Naive thymus-derived CD8-positive, alpha-beta T cell (primary cell): ENCODE data around the gene SAXO2. TPM values are rescaled to one million over a fixed set of nuclear protein-coding genes. Genes with fewer than 3 reads are reported as not detected.
A peak's percentile ranks its signal among the peaks of the same experiment; 100 is the strongest.
"Not testable (repeated sequence)": the region's sequence is repeated elsewhere in the genome, so short reads cannot be mapped to it uniquely, and the experiment has no call there.

Experiments used
- ATAC-seq, 2 donors: fragments of 150-1000 bp; cut with Tn5 transposase in 1 of 2; sonication (Bioruptor Pico), chemical (Tn5 transposase) in 1 of 2; 1 replicate in 1 of 2; 2 replicates in 1 of 2; pipeline ENCODE4 v1.10.0; 2021; ENCODE audit warnings: mild to moderate bottlenecking in 2 of 2, moderate library complexity in 2 of 2
- POLR2A ChIA-PET: fragments of 350-600 bp; sonication (Branson Sonifier 250); formaldehyde crosslinking; loops from one replicate; lab custom pipeline; 2021; ENCODE audit warnings: antibody characterized with exemption; lab: Charles Lee
- DNase-seq, 10 donors: peaks; one replicate each; pipeline versions ENCODE4 v3.0.0 to v3.0.0-alpha.2; 2020 to 2022
- H3K27ac Mint-ChIP-seq, 10 donors: one replicate each; pipeline ENCODE4 v1.8.0; 2020 to 2022; ENCODE audit warnings: mild to moderate bottlenecking in 10 of 10, mixed read lengths in 10 of 10, moderate library complexity in 4 of 10, inconsistent platforms in 1 of 10
- H3K27me3 Mint-ChIP-seq, 5 donors: one replicate each; pipeline ENCODE4 v1.8.0; 2021 to 2022; ENCODE audit warnings: mixed read lengths in 5 of 5
- H3K36me3 Mint-ChIP-seq, 3 donors: one replicate each; pipeline ENCODE4 v1.8.0; 2020 to 2022; ENCODE audit warnings: mixed read lengths in 3 of 3, mild to moderate bottlenecking in 2 of 3, inconsistent platforms in 1 of 3
- H3K4me1 Mint-ChIP-seq, 4 donors: one replicate each; pipeline ENCODE4 v1.8.0; 2021 to 2022; ENCODE audit warnings: mixed read lengths in 4 of 4
- H3K4me3 Mint-ChIP-seq, 10 donors: one replicate each; pipeline ENCODE4 v1.8.0; 2020 to 2022; ENCODE audit warnings: mild to moderate bottlenecking in 10 of 10, mixed read lengths in 10 of 10, moderate library complexity in 6 of 10, inconsistent platforms in 1 of 10
- H3K9me3 Mint-ChIP-seq, 9 donors: one replicate each; pipeline ENCODE4 v1.8.0; 2020 to 2022; ENCODE audit warnings: mixed read lengths in 9 of 9, mild to moderate bottlenecking in 3 of 9, inconsistent platforms in 1 of 9, moderate library complexity in 1 of 9
- polyA plus RNA-seq, 3 donors: library from polyadenylated mRNA; unstranded; fragments of 300-500 nt; fragmentation: Illumina TruSeq; gene quantifications; one replicate each; pipeline ENCODE4 v1.2.3, GENCODE V29; 2021
- total RNA-seq, 8 experiments: library from RNA in 2 of 8; stranded (reverse) in 2 of 8; gene quantifications; one replicate each; pipeline ENCODE4 v1.2.3 and lab custom pipeline; 2021 to 2026

SAXO2 gene
- total and polyA plus RNA-seq, 5 experiments from 2014 or later = 2.1 to 5.1 (median 3.0) TPM; not detected in 1

DNA sequence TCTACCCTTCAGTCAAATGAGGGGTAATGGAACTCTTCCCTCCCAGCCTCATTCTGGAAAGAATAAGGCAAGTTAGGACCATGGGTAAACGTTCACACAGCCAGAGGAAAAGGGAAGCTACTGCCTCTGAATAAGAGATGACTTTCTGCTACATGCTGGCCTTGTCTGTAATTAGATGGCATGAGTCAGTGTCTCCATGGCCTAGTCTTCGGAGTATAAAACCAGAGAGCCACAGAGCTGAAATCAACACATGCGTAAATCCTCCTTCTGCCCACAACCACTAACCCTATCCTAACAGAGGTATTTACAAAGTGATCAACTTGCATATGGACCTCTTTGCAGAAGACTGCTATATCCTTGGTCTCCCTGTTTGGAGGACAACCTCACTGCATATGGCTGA is 14.4 kb upstream of the SAXO2 start:
- H3K36me3 Mint-ChIP-seq = peaks cover 4 to 68% (median 16%) of the 10 kb centered on the region in 3 donors
- DNase-seq, POLR2A ChIA-PET, H3K4me3 Mint-ChIP-seq, H3K27ac Mint-ChIP-seq, H3K9me3 Mint-ChIP-seq, ATAC-seq, H3K27me3 Mint-ChIP-seq: not testable (repeated sequence)
- peaks cover 6 to 16% (median 8%) of the 10 kb centered on the region in 4 donors for H3K4me1 Mint-ChIP-seq

DNA sequence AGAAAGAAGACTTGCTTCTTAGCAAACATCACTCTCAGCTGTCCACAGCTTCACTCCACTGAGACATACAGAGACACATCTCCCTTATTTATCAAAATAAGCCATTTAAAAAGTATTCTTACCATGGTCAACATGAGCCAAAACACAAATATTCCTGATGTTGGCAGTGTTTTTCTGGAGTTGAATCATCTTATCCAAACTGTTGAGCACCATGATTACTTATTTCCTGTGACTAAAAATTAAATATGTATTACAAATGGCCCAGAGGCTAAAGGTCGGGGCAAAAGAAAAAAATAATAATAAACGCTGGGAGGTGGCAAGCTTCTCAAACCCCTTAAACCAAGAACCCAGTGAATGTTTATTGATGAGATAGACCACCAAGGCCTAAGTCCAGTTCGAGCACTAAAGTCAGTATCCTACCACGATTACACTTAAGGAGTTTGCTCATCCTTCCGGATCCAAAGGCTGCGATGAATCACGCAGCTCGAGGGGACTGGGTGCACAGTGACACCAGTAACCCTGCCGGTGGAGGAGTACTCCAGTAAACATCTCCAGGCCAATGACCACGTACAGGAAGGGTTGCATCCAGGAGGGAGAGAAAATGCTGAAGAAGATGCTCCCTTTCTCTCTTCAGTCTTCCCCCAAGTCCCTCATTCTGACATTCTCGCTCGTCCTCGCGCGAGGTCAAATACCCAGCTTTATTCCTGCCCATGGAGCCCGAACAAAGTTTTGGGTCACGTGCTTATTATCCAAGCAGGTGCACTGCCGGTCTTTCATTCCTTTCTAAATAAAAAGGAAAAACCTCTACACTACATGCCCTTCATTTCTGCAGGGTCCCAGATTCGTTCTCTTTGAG is 824 bp upstream of the SAXO2 start:
- not testable (repeated sequence) for DNase-seq, H3K9me3 Mint-ChIP-seq, H3K27me3 Mint-ChIP-seq
- H3K4me3 Mint-ChIP-seq = peak overlapping the region; percentile 90 to 97 (median 95)
- POLR2A ChIA-PET = interaction anchor here (1.1 kb wide), 1 partner anchor 37 kb away, joined by 3 read pairs; no protein-coding TSS in a partner anchor
- H3K27ac Mint-ChIP-seq = peak overlapping the region in 9 of 10 donors; percentile 70 to 97 (median 89)
- peaks cover 0 to 29% (median 8%) of the 10 kb centered on the region in 3 donors for H3K36me3 Mint-ChIP-seq
- H3K4me1 Mint-ChIP-seq = peaks cover 27 to 48% (median 32%) of the 10 kb centered on the region in 4 donors
- peak in 1 of 2 donors; percentile 1 for ATAC-seq

DNA sequence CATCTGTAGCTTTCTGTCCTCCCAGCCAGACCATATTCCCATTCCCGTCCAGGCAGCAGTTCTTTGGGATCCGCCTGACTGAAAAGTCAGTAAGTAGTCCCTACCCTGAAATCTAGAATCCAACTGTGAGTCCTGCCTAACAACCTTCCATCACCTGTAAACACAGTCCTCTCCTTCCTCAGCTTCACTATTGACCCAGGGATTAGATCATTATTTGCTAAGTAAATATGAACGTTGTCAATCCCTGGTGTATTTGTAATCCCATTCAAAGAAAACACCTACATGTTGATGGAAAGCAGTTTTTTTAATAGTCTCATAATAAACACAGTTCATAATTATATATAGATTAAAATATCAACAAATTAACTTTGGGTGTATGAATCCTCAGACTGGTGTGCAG is 732 bp downstream of the SAXO2 start:
- POLR2A ChIA-PET = no interaction called here
- Mint-ChIP-seq H3K36me3 (peaks cover 0 to 15% (median 5%) of the 10 kb centered on the region in 3 donors), H3K9me3 (no peaks in the 10 kb centered on the region), H3K4me1 (peaks cover 23 to 59% (median 32%) of the 10 kb centered on the region in 4 donors), H3K4me3 (peak overlapping the region; percentile 90 to 97 (median 95)), H3K27me3 (no peaks in the 10 kb centered on the region), H3K27ac (peak overlapping the region; percentile 74 to 97 (median 91))
- DNase-seq (no peak), ATAC-seq (no peak)

DNA sequence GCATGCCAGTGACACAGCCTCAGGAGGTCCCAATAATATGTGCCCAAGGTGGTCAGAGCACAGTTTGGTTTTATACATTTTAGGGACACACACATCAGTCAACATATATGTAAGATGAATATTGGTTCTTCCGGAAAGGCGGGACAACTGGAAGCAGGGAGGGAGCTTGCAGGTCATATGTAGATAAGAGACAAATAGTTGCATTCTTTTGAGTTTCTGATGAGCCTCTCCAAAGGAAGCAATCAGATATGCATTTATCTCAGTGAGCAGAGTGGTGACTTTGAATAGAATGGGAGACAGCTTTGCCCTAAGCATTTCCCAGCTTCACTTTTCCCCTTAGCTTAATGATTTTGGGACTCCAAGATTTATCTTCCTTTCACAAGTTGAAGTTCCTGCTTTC is 4.5 kb downstream of the SAXO2 start:
- POLR2A ChIA-PET, DNase-seq, ATAC-seq, H3K27me3 Mint-ChIP-seq, H3K36me3 Mint-ChIP-seq, H3K4me3 Mint-ChIP-seq, H3K9me3 Mint-ChIP-seq: not testable (repeated sequence)
- Mint-ChIP-seq H3K27ac (peak overlapping the region in 2 of 10 donors; percentile 10 to 69), H3K4me1 (peaks cover 7 to 36% (median 12%) of the 10 kb centered on the region in 4 donors)

DNA sequence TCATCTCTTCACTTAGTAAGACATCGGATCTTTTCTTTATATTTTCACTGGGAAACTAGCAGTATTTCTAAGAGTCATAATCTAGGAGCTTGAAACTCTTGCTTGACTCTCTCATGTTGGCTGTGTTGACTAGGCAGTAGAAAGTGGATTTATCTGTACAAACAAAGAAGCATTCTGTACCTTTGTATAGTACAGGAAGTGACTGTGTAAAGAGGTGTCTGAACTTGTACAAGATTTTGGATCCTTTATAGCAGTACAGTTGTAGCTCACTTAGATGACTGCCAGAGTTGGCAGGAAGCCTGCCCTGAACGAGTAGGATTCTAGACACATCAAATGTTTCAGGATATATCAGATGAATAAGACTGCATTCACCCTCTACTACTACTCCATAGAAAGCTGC is 5.8 kb downstream of the SAXO2 start:
- H3K36me3 Mint-ChIP-seq, H3K4me3 Mint-ChIP-seq, POLR2A ChIA-PET, H3K9me3 Mint-ChIP-seq, H3K27me3 Mint-ChIP-seq: not testable (repeated sequence)
- Mint-ChIP-seq H3K4me1 (peaks cover 0 to 27% (median under 1%) of the 10 kb centered on the region in 4 donors), H3K27ac (peak overlapping the region in 4 of 10 donors; percentile 4 to 40 (median 24))
- ATAC-seq = peak; percentile 56 to 82
- DNase-seq = peak in 1 of 10 donors; percentile 17

DNA sequence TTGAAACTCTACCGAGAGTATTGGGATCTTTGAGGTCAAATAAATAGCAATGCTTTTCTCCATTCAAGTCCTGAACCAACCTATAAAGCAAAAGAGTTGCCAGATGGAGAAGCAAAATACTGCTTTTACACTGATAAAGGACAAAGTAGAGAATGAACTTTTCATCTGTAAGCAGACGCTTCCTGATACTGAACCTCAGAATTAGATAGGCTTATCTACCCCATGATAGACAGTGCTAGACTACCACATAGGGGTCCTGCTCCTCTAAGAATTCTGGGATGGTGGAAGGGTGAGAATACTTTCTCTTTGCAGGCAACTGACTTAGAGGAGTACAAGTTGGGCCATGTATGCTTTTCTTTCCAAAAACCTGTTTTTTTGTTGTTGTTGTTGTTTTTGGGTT is 9.5 kb downstream of the SAXO2 start:
- no peak overlapping the region for H3K4me3 Mint-ChIP-seq

DNA sequence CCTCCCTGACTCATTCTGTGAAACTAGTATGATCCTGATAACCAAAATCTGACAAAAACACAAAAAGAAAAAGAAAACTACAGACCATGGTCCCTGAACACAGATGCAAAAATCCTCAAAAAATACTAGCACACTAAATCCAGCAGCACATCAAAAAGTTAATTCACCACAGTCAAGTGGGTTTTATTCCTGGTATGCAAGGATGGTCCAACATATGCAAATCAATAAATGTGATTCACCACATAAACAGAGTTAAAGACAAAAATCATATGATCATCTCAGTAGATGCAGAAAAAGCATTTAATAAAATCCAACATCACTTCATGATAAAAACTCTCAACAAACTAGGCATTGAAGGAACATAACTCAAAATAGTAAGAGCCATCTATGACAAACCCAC is 12.8 kb downstream of the SAXO2 start:
- Mint-ChIP-seq H3K4me3 (no peak overlapping the region), H3K4me1 (no peaks in the 10 kb centered on the region), H3K9me3 (peaks cover 0 to 10% (median 0%) of the 10 kb centered on the region in 9 donors), H3K36me3 (peaks cover 0 to 7% (median 0%) of the 10 kb centered on the region in 3 donors), H3K27ac (no peak overlapping the region), H3K27me3 (peaks cover 0 to 18% (median 0%) of the 10 kb centered on the region in 5 donors)
- ATAC-seq = no peak
- no peak for DNase-seq
- POLR2A ChIA-PET = no interaction called here

More for the DNA sequence above, 9.5 kb downstream of the SAXO2 start:
- Mint-ChIP-seq H3K9me3 (peaks cover 0 to 10% (median 0%) of the 10 kb centered on the region in 9 donors), H3K4me1 (peaks cover 0 to 11% (median 0%) of the 10 kb centered on the region in 4 donors), H3K27me3 (peaks cover 0 to 14% (median 0%) of the 10 kb centered on the region in 5 donors), H3K36me3 (peaks cover 0 to 7% (median 0%) of the 10 kb centered on the region in 3 donors), H3K27ac (no peak overlapping the region)
- no peak for DNase-seq
- no peak for ATAC-seq
- POLR2A ChIA-PET = no interaction called here

DNA sequence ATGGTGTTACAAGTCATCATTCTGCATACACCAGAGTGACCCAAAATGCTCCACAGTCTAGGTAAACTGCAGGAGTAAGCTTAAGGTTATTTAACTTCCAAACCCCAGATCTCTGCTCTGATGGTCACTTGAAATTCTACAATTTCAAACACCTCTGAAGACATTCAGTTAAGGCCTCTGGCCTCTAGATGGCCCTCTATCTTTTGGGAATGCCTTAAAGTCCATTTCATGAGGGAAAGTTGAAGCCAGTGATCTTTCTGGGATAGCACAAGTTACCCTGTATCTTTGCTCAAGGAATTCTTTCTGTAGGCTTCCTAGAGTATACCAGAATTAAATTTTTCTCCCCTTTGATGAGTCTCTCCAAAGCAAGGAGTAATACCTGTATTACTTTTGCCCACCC is 18.7 kb downstream of the SAXO2 start:
- H3K27ac Mint-ChIP-seq, H3K36me3 Mint-ChIP-seq, DNase-seq, POLR2A ChIA-PET, H3K27me3 Mint-ChIP-seq, H3K9me3 Mint-ChIP-seq, H3K4me3 Mint-ChIP-seq, ATAC-seq: not testable (repeated sequence)
- H3K4me1 Mint-ChIP-seq = peaks cover 4 to 16% (median 13%) of the 10 kb centered on the region in 4 donors

DNA sequence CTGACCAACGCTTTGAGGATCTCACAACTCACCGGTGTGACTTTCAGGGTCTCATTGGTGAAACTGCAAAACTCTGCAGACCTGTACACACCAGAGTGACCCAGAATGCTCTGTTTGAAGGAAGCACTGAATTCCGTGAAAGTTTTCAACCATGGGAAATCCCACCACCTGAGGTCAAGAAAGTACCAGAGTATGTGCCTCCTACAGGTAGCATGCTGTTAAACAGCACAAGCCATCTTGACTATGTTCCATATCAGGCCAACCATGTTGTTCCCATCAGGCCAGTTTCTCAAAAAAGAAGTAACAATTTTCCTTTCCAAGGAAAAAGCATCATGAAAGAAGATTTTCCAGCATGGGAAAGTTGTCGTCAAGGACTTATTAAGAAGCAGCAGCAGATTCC is 19.8 kb downstream of the SAXO2 start:
- DNase-seq, ATAC-seq, POLR2A ChIA-PET, H3K27ac Mint-ChIP-seq, H3K27me3 Mint-ChIP-seq, H3K9me3 Mint-ChIP-seq, H3K36me3 Mint-ChIP-seq, H3K4me3 Mint-ChIP-seq: not testable (repeated sequence)
- H3K4me1 Mint-ChIP-seq = peaks cover 13 to 27% (median 25%) of the 10 kb centered on the region in 4 donors

DNA sequence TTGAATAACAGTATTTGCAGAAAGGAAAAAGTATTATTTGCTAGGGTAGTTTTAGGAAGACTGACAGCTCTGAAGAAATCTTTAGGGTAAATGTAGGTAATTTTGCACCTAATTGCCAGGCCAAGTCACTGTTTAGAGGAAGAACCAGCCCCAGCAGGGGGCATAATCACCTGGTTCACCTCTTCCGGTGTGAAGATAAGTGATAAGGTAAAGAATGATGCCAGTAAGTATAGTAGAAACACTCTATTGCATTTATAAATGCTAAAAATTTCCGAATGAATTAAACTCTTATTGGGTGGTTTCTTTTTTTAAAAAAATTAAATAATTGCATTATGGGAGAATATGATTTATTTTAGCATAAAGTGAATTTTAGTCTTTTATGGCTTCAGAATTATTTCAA is 21.8 kb downstream of the SAXO2 start:
- POLR2A ChIA-PET, H3K4me3 Mint-ChIP-seq, H3K27me3 Mint-ChIP-seq, DNase-seq, H3K36me3 Mint-ChIP-seq: not testable (repeated sequence)
- ATAC-seq = peak; percentile 64
- Mint-ChIP-seq H3K4me1 (peaks cover 19 to 35% (median 31%) of the 10 kb centered on the region in 4 donors), H3K9me3 (peaks cover 3 to 16% (median 9%) of the 10 kb centered on the region in 9 donors), H3K27ac (peak overlapping the region in 2 of 10 donors; percentile 21 to 72)

DNA sequence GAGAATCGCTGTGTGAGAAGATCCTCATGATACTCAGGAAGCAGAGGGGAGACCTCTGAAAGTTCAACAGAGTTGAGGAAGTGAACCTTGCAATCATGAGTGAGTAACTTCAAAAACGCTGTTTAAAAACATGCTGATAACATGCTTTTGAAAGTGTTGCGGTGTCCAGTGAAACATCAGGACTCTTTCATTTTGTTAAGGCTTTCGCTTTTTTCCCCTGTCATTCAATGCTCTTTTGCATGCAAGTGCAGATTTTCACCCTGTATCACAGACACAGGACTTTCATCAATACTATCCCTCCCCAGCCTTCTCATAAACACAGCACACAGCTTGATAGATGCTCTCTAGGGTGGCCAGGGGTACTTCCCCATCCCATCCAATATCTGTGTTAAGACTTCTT is 23.9 kb downstream of the SAXO2 start:
- peak overlapping the region; percentile 31 to 94 (median 82) for H3K27ac Mint-ChIP-seq
- peaks cover 21 to 37% (median 37%) of the 10 kb centered on the region in 4 donors for H3K4me1 Mint-ChIP-seq
- H3K27me3 Mint-ChIP-seq = not testable (repeated sequence)
- POLR2A ChIA-PET = interaction anchor here (1.2 to 3.4 kb wide), 2 partner anchors 9 to 12 kb away, joined by 3 to 11 read pairs; no protein-coding TSS in a partner anchor
- H3K4me3 Mint-ChIP-seq = peak overlapping the region; percentile 47 to 82 (median 73)
- peak in 3 of 10 donors; percentile 9 to 33 (median 32) for DNase-seq
- peak; percentile 60 to 66 for ATAC-seq
- H3K9me3 Mint-ChIP-seq = peaks cover 7 to 25% (median 17%) of the 10 kb centered on the region in 9 donors
- H3K36me3 Mint-ChIP-seq = peaks cover 0 to 16% (median 10%) of the 10 kb centered on the region in 3 donors

DNA sequence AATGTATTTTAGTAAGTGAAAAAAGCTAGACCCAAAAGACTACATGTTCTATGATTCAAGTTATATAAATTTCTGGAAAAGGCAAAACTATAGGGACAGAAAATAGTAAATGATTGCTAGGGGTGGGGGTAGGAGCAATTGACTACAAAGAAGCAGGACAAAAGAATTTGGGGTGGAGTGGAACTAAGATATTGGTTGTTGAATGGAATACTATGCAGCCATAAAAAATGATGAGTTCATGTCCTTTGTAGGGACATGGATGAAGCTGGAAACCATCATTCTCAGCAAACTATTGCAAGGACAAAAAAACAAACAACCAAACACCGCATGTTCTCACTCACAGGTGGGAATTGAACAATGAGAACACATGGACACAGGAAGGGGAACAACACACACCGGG is 25.6 kb downstream of the SAXO2 start:
- Mint-ChIP-seq H3K27ac (peak overlapping the region in 2 of 10 donors; percentile 75 to 86), H3K9me3 (peaks cover 7 to 25% (median 17%) of the 10 kb centered on the region in 9 donors), H3K36me3 (peaks cover 0 to 16% (median 10%) of the 10 kb centered on the region in 3 donors), H3K4me3 (peak overlapping the region in 1 of 10 donors; percentile 72), H3K4me1 (peaks cover 21 to 37% (median 37%) of the 10 kb centered on the region in 4 donors)
- POLR2A ChIA-PET = interaction anchor here (3.4 kb wide), 1 partner anchor 10 kb away, joined by 11 read pairs; no protein-coding TSS in a partner anchor
- H3K27me3 Mint-ChIP-seq, DNase-seq, ATAC-seq: not testable (repeated sequence)
